ENCODE results near the gene CD63. TPM values are rescaled to one million over a fixed set of nuclear protein-coding genes. Genes with fewer than 3 reads are reported as not detected.
A peak's percentile ranks its signal among the peaks of the same experiment; 100 is the strongest.

Gene CD63
- total and polyA plus RNA-seq, 2 of the 13 experiments (the other 11 are each of a cell fraction or from before 2014, with no cell fraction given), result 234 to 277 TPM

GRCh38 chr12:55715833-55716581 lies 12.8 kb downstream of the CD63 start, which contains the start of gene BLOC1S1 (continued):
- TF ChIP-seq ZNF318 (CRISPR knock-in tag; IDR thresholded peaks at IDR 0.05) (no peak), SAFB2 (CRISPR knock-in tag; IDR thresholded peaks at IDR 0.05; ENCODE audit: borderline replicate concordance, low read depth) (no peak), NCOR1 (IDR thresholded peaks at IDR 0.05; ENCODE audit: borderline replicate concordance, low read length) (peak; percentile 10; the same call in 1 of the 2 replicates), DDIT3 (CRISPR knock-in tag; IDR thresholded peaks at IDR 0.05) (no peak), ZNF556 (CRISPR knock-in tag; IDR thresholded peaks at IDR 0.05; ENCODE audit: borderline replicate concordance) (peak; percentile 78; the same call in 1 of the 2 replicates), ZNF850 (CRISPR knock-in tag; conservative IDR thresholded peaks at IDR 0.05) (no peak), ZNF142 (CRISPR knock-in tag; IDR thresholded peaks at IDR 0.05) (no peak), KMT2B (CRISPR knock-in tag; IDR thresholded peaks at IDR 0.05) (peak; percentile 89), ZNF800 (CRISPR knock-in tag; IDR thresholded peaks at IDR 0.05) (no peak), YEATS2 (CRISPR knock-in tag; IDR thresholded peaks at IDR 0.05; ENCODE audit: borderline replicate concordance) (peak; percentile 94), ZNF629 (CRISPR knock-in tag; conservative IDR thresholded peaks at IDR 0.05) (no peak), CBFB (CRISPR knock-in tag; IDR thresholded peaks at IDR 0.05) (peak; percentile 84)

All from HepG2 (cell line).